CD8-positive, alpha-beta memory T cell (primary cell): Measurements from ENCODE around the gene PPP4R3A. TPM values are rescaled to one million over a fixed set of nuclear protein-coding genes. Genes with fewer than 3 reads are reported as not detected.

Experiments
- CTCF ChIA-PET: fragments of 350-600 bp; sonication (Branson Sonifier 250); formaldehyde crosslinking; loops from one replicate; lab custom pipeline; 2021; ENCODE audit warnings: antibody characterized with exemption; lab: Charles Lee
- POLR2A ChIA-PET: fragments of 350-600 bp; sonication (Branson Sonifier 250); formaldehyde crosslinking; loops from one replicate; lab custom pipeline; 2021; ENCODE audit warnings: antibody characterized with exemption; lab: Charles Lee
- DNase-seq, 5 donors: peaks; one replicate each; pipeline versions ENCODE4 v3.0.0 to v3.0.0-alpha.2; 2020 to 2022; ENCODE audit warnings: mixed read lengths in 1 of 5
- H3K27ac ChIP-seq: one replicate; pipeline ENCODE4 v1.7.0; 2013; ENCODE audit warnings: low read depth, mild to moderate bottlenecking, low read length, moderate library complexity
- H3K27me3 ChIP-seq: 2 replicates; pipeline ENCODE4 v1.7.0; 2013; ENCODE audit warnings: low read length, mild to moderate bottlenecking; ENCODE audit not compliant: insufficient read depth, poor library complexity, severe bottlenecking
- H3K36me3 ChIP-seq: 2 replicates; pipeline ENCODE4 v1.7.0; 2013; ENCODE audit warnings: mild to moderate bottlenecking, low read length, moderate library complexity; ENCODE audit not compliant: insufficient read depth
- H3K4me1 ChIP-seq: 2 replicates; pipeline ENCODE4 v1.7.0; 2013; ENCODE audit warnings: mild to moderate bottlenecking, low read length, moderate library complexity; ENCODE audit not compliant: insufficient read depth
- H3K4me3 ChIP-seq: 2 replicates; pipeline ENCODE4 v1.7.0; 2013; ENCODE audit warnings: mild to moderate bottlenecking, low read length
- H3K9me3 ChIP-seq: 2 replicates; pipeline ENCODE4 v1.7.0; 2013; ENCODE audit warnings: mild to moderate bottlenecking, low read length
- H3K27ac Mint-ChIP-seq, 8 donors: one replicate each; pipeline ENCODE4 v1.8.0; 2020 to 2021; ENCODE audit warnings: mixed read lengths in 8 of 8, mild to moderate bottlenecking in 6 of 8, inconsistent platforms in 3 of 8, moderate library complexity in 3 of 8
- H3K27me3 Mint-ChIP-seq, 2 donors: one replicate each; pipeline ENCODE4 v1.8.0; 2020 to 2021; ENCODE audit warnings: mixed read lengths in 2 of 2, mild to moderate bottlenecking in 1 of 2, moderate library complexity in 1 of 2
- H3K36me3 Mint-ChIP-seq, 3 donors: one replicate each; pipeline ENCODE4 v1.8.0; 2020 to 2021; ENCODE audit warnings: mixed read lengths in 3 of 3, inconsistent platforms in 1 of 3, mild to moderate bottlenecking in 1 of 3
- H3K4me1 Mint-ChIP-seq, 3 donors: one replicate each; pipeline ENCODE4 v1.8.0; 2020 to 2021; ENCODE audit warnings: mixed read lengths in 3 of 3, inconsistent platforms in 1 of 3, mild to moderate bottlenecking in 1 of 3
- H3K4me3 Mint-ChIP-seq, 7 donors: one replicate each; pipeline ENCODE4 v1.8.0; 2020 to 2021; ENCODE audit warnings: mixed read lengths in 7 of 7, mild to moderate bottlenecking in 6 of 7, moderate library complexity in 4 of 7, inconsistent platforms in 2 of 7
- H3K9me3 Mint-ChIP-seq, 5 donors: one replicate each; pipeline ENCODE4 v1.8.0; 2020 to 2022; ENCODE audit warnings: mixed read lengths in 5 of 5, mild to moderate bottlenecking in 3 of 5, moderate library complexity in 2 of 5, inconsistent platforms in 1 of 5
- polyA plus RNA-seq: library from polyadenylated mRNA; unstranded; fragments of 300-500 nt; fragmentation: Illumina TruSeq; gene quantifications from one replicate; pipeline ENCODE4 v1.2.3, GENCODE V29; 2021
- total RNA-seq, 2 experiments: library from RNA; stranded (reverse); gene quantifications; one replicate each; pipeline ENCODE4 v1.2.3, GENCODE V29; 2021

The PPP4R3A gene
- 100 to 1,000 TPM; 158 to 159 TPM for total RNA-seq
- 139 TPM for polyA plus RNA-seq

GRCh38 chr14:91510171-91511042, at the start of gene PPP4R3A:
Gene PPP4R3A (minus strand): TSS chr14:91510310. CDS start chr14:91509647, 663 bp downstream.
- peak within 1 kb of the TSS; percentile 97 for H3K27ac ChIP-seq
- H3K27ac Mint-ChIP-seq = peak within 1 kb of the TSS; percentile 99 to 100 (median 99)
- H3K36me3 ChIP-seq = no peaks in the 10 kb centered on the region
- H3K4me1 ChIP-seq = peaks cover 22% of the 10 kb centered on the region
- H3K4me3 Mint-ChIP-seq = peak within 1 kb of the TSS; percentile 97 to 100 (median 99)
- peak; percentile 86 to 95 (median 94) for DNase-seq
- peak within 1 kb of the TSS; percentile 93 for H3K4me3 ChIP-seq
- no peaks in the 10 kb centered on the region for H3K9me3 ChIP-seq
- peaks cover 0 to 7% of the 10 kb centered on the region in 2 donors for H3K27me3 Mint-ChIP-seq
- POLR2A ChIA-PET = interaction anchor here (0.8 to 1.1 kb wide), 3 partner anchors 359 to 1311 kb away, joined by 3 to 4 read pairs (median 3); partner anchors contain the start of gene RPS6KA5
- H3K9me3 Mint-ChIP-seq = no peaks in the 10 kb centered on the region
- H3K36me3 Mint-ChIP-seq = peaks cover 0 to 38% (median 3%) of the 10 kb centered on the region in 3 donors
- CTCF ChIA-PET = interaction anchor here (1.0 kb wide), 1 partner anchor 9 kb away, joined by 3 read pairs; no protein-coding TSS in a partner anchor
- peaks cover 34 to 35% (median 35%) of the 10 kb centered on the region in 3 donors for H3K4me1 Mint-ChIP-seq
- no peaks in the 10 kb centered on the region for H3K27me3 ChIP-seq

DNA sequence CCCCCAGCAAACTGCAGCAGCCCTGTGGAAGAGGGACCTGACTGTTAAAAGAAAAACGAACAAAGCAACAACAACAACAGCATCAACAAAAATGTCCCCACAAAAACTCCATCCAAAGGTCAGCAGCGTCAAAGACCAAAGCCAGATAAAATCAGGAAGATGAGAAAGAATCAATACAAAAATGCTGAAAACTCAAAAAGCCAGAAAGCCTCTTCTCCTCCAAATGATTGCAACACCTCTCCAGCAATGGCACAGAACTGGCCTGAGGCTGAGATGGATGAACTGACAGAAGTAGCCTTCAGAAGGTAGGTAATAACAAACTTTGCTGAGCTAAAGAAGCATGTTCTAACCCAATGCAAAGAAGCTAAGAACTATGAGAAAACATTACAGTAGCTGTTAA, 45.4 kb upstream of the PPP4R3A start:
- Mint-ChIP-seq H3K9me3 (peaks cover 2 to 6% (median 4%) of the 10 kb centered on the region in 5 donors), H3K27ac (no peak overlapping the region), H3K36me3 (peaks cover 0 to 21% (median 4%) of the 10 kb centered on the region in 3 donors), H3K4me1 (no peaks in the 10 kb centered on the region), H3K27me3 (peaks cover 7 to 16% of the 10 kb centered on the region in 2 donors), H3K4me3 (no peak overlapping the region)
- Histone ChIP-seq H3K27me3 (no peaks in the 10 kb centered on the region), H3K4me1 (no peaks in the 10 kb centered on the region), H3K9me3 (no peaks in the 10 kb centered on the region), H3K4me3 (no peak overlapping the region), H3K27ac (no peak overlapping the region), H3K36me3 (no peaks in the 10 kb centered on the region)
- ChIA-PET CTCF (no interaction called here), POLR2A (no interaction called here)
- DNase-seq = no peak

DNA sequence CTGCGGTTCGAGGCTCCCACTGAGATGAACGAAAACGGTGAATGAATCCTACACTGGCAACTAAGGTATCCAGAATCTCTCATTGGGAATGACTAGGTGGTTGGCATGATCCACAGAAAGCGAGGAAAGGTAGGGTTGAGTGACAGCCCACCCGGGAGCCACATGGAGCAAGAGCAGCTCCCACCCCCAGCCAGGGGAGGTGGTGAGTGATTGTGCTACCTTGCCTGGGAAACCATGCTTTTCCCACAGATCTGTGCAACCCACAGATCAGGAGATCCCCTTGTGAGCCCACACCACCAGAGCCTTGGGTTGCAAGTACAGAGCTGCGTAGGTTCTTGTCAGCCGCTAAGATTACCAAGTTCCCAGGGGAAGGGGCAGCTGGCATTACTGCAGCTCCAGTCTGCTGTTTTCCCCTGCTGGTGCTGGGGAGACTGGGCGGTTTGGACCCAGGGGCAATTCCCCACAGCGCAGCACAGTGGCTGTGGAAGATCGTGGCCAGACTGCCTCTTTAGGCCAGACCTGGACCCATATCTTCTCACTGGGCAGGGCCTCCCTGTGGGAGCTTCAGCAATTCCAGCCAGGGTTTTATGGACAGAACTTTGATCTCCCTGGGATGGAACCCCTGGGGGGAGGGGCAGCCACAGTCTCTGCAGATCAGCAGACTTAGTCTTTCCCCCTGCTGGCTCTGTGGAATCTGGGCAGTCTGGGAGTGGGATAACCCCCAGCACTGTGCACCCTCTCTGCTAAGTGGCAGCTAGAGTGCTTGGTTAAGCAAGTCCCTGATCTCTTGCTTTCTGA, 44.6 kb upstream of the PPP4R3A start:
- Mint-ChIP-seq H3K9me3 (peaks cover under 1 to 6% (median 4%) of the 10 kb centered on the region in 5 donors), H3K36me3 (peaks cover 0 to 21% (median 4%) of the 10 kb centered on the region in 3 donors), H3K27me3 (peaks cover 7 to 16% of the 10 kb centered on the region in 2 donors), H3K27ac (no peak overlapping the region), H3K4me3 (no peak overlapping the region), H3K4me1 (no peaks in the 10 kb centered on the region)
- Histone ChIP-seq H3K4me1 (no peaks in the 10 kb centered on the region), H3K9me3 (no peaks in the 10 kb centered on the region), H3K27ac (no peak overlapping the region), H3K4me3 (no peak overlapping the region), H3K27me3 (no peaks in the 10 kb centered on the region), H3K36me3 (no peaks in the 10 kb centered on the region)
- POLR2A ChIA-PET = no interaction called here
- no peak for DNase-seq
- CTCF ChIA-PET = no interaction called here

- no peaks in the 10 kb centered on the region for H3K36me3 ChIP-seq
- H3K9me3 ChIP-seq = no peaks in the 10 kb centered on the region
- no peak overlapping the region for H3K27ac ChIP-seq
- Mint-ChIP-seq H3K9me3 (peaks cover 0 to 4% (median 4%) of the 10 kb centered on the region in 5 donors), H3K4me1 (no peaks in the 10 kb centered on the region), H3K27me3 (peaks cover 9 to 11% of the 10 kb centered on the region in 2 donors), H3K4me3 (no peak overlapping the region), H3K36me3 (peaks cover 0 to 8% (median 0%) of the 10 kb centered on the region in 3 donors), H3K27ac (no peak overlapping the region)
- H3K27me3 ChIP-seq = no peaks in the 10 kb centered on the region
- ChIA-PET POLR2A (no interaction called here), CTCF (no interaction called here)
- H3K4me1 ChIP-seq = no peaks in the 10 kb centered on the region
- no peak overlapping the region for H3K4me3 ChIP-seq
- no peak for DNase-seq
These were observed 38.0 kb upstream of the PPP4R3A start for GRCh38 chr14:91548108-91548507.

DNA sequence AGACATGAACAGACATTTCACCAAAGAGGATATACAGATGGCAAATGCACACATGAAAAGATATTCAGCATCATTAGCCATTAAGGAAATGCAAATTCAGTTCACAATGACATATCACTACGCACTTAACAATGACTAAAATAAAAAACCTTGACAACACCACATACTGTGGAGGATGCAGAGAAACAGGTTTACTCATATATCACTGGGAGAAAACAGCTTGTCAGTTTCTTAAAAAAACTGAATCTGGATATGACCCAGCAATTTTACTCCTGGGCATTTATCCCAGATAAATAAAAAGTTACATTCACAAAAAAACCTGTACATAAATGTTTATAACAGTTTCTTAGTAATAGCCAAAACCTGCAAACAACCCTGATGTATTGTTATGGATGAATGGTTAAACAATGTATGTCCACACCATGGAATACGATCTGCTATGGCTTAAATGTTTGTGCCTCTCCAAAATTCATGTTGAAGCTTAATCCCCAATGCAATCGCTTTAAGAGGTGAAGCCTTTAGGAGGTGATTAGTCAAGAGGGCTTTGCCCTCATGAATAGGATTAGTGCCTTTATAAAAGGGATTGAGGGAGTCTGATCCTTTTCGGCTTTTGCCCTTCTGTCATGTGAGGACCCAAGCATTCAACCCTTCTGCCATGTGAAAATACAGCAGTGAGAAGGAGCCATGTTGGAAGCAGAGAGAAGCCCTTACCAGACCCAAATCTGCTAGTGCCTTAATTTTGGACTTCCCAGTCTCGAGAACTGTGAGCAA, 36.0 kb upstream of the PPP4R3A start:
- Mint-ChIP-seq H3K36me3 (peaks cover 0 to 22% (median 1%) of the 10 kb centered on the region in 3 donors), H3K4me3 (no peak overlapping the region), H3K27ac (no peak overlapping the region), H3K9me3 (peaks cover 13 to 19% (median 19%) of the 10 kb centered on the region in 5 donors), H3K4me1 (no peaks in the 10 kb centered on the region), H3K27me3 (peaks cover 11 to 14% of the 10 kb centered on the region in 2 donors)
- CTCF ChIA-PET = no interaction called here
- no peaks in the 10 kb centered on the region for H3K36me3 ChIP-seq
- POLR2A ChIA-PET = no interaction called here
- H3K27ac ChIP-seq = no peak overlapping the region
- DNase-seq = no peak
- H3K4me1 ChIP-seq = no peaks in the 10 kb centered on the region
- no peaks in the 10 kb centered on the region for H3K9me3 ChIP-seq
- no peak overlapping the region for H3K4me3 ChIP-seq
- no peaks in the 10 kb centered on the region for H3K27me3 ChIP-seq

DNA sequence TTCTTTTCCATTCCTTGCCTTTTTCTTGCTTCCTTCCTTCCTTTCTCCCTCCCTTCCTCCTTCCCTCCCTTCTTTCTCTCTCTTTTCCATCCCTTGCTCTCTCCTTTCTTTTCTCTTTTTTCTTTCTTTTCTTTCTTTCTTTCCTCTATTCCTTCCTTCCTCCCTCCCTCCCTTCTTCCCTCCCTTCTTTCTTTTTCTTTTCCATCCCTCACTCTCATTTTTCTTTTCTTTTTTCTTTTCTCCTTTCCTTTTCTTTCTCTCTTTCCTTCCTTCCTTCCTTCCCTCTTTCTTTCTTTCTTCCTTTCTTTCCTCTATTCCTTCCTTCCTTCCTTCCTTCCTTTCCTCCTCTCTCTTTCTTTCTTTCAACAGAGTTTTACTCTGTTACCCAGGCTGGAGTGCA, 35.1 kb upstream of the PPP4R3A start:
- H3K36me3 Mint-ChIP-seq = peaks cover 3 to 30% (median 4%) of the 10 kb centered on the region in 3 donors
- no peaks in the 10 kb centered on the region for H3K36me3 ChIP-seq
- no peak overlapping the region for H3K27ac ChIP-seq
- H3K4me3 Mint-ChIP-seq = no peak overlapping the region
- DNase-seq = no peak
- POLR2A ChIA-PET = no interaction called here
- H3K9me3 ChIP-seq = no peaks in the 10 kb centered on the region
- no peaks in the 10 kb centered on the region for H3K4me1 Mint-ChIP-seq
- peaks cover 11 to 14% of the 10 kb centered on the region in 2 donors for H3K27me3 Mint-ChIP-seq
- no peaks in the 10 kb centered on the region for H3K27me3 ChIP-seq
- CTCF ChIA-PET = no interaction called here
- no peak overlapping the region for H3K4me3 ChIP-seq
- no peaks in the 10 kb centered on the region for H3K4me1 ChIP-seq
- peaks cover 19 to 28% (median 26%) of the 10 kb centered on the region in 5 donors for H3K9me3 Mint-ChIP-seq
- H3K27ac Mint-ChIP-seq = no peak overlapping the region

DNA sequence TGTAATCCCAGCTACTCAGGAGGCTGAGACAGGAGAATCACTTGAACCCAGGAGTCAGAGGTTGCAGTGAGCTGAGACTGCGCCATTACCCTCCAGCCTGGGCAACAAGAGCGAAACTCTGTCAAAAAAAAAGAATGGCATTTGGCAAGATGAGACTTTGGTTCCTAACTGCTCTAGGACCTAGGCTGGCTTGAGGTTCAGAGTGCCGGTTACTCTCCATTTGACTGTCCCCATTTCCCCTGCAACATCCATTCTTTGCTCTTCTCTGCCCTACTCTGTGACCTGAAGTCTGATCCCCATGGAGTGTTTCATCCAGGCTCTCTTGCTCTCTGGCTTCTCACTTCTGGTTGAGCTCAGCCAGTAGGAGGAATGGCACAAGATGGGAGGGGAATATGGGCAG, 26.2 kb upstream of the PPP4R3A start:
- Histone ChIP-seq H3K27ac (no peak overlapping the region), H3K4me3 (no peak overlapping the region), H3K4me1 (no peaks in the 10 kb centered on the region), H3K27me3 (no peaks in the 10 kb centered on the region), H3K9me3 (no peaks in the 10 kb centered on the region), H3K36me3 (no peaks in the 10 kb centered on the region)
- peaks cover 3 to 25% of the 10 kb centered on the region in 2 donors for H3K27me3 Mint-ChIP-seq
- no peak overlapping the region for H3K4me3 Mint-ChIP-seq
- no peaks in the 10 kb centered on the region for H3K4me1 Mint-ChIP-seq
- no peak for DNase-seq
- H3K27ac Mint-ChIP-seq = no peak overlapping the region
- ChIA-PET CTCF (no interaction called here), POLR2A (no interaction called here)
- peaks cover 6 to 31% (median 6%) of the 10 kb centered on the region in 3 donors for H3K36me3 Mint-ChIP-seq
- H3K9me3 Mint-ChIP-seq = peaks cover 10 to 26% (median 22%) of the 10 kb centered on the region in 5 donors
